Islet of Langerhans (tissue), 1 donor: ENCODE results near the gene MED13L.

Experiments used
- FAIRE-seq: peaks from one replicate; lab custom pipeline; 2011; peaks lifted over from hg19 to GRCh38; lab: Jason Lieb, UNC

Gene MED13L

GRCh38 chr12:116128779-116129178 is 148.7 kb downstream of the MED13L start:
- no peak for FAIRE-seq

DNA sequence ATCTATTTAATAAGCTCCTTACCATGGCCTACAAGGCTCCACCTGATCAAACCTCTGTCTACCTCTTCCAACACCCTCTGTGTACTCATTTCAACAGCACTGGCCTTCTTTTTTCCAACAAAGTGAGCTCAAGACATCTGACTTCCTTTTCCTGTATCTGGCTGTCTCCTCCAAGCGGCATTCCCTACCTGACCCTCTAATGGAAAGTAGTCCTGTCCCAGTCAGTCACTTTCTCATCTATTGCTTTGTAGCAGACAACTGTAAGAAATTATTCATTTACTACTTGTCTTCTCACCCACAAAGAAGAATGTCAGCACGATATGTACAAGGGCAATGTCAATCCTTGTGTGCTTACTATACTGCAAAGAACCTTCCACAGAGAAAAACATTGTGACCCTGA is 149.6 kb downstream of the MED13L start:
- FAIRE-seq: no peak

GRCh38 chr12:116126610-116127009 is 150.9 kb downstream of the MED13L start:
- no peak for FAIRE-seq

DNA sequence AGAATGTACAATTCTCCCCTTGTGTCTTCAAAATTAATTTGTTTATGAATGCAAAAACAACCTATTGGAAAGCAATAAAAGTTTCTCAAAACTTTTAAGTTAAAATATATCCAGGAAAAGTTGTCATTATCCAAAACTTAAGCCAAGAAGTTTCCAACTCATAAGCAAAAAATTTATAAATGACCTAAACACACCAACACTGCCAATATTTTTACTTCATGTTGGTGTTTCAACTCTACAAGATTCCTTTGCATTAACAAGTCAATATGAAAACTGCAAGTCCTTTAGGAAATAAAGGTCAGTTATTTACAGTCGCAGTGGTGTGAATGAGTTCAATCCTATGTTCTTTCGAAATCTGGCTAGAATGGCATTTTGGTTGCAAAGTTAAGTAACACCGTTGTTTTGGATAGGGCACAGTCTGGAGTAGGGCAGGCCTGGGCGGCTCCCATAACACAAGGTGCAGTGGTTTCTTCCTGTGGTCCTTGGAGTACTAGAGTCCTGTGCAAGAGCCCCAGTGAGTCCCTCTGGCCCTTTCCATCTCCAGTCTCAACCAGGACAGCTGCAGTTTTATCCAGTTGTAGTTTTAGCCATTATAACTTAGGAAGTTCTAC is 151.4 kb downstream of the MED13L start:
- no peak for FAIRE-seq

DNA sequence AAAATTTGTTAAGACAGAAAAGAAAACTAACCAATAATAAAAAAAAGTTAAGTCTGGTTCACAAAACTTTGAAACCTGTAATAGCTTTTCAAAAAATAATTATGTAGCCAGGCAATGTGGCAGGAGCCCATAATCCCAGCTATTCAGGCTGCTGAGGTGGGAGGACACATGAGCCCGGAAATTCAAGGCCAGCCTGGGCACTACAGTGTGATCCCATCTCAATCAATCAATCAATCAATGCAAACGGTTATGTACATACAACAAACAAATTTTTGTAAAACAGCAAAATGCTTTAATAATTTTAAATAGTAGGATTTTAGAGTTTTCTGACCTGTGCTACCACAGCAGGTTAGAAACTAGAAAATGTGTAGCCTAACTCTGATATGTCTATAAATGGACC is 152.4 kb downstream of the MED13L start:
- FAIRE-seq: no peak

DNA sequence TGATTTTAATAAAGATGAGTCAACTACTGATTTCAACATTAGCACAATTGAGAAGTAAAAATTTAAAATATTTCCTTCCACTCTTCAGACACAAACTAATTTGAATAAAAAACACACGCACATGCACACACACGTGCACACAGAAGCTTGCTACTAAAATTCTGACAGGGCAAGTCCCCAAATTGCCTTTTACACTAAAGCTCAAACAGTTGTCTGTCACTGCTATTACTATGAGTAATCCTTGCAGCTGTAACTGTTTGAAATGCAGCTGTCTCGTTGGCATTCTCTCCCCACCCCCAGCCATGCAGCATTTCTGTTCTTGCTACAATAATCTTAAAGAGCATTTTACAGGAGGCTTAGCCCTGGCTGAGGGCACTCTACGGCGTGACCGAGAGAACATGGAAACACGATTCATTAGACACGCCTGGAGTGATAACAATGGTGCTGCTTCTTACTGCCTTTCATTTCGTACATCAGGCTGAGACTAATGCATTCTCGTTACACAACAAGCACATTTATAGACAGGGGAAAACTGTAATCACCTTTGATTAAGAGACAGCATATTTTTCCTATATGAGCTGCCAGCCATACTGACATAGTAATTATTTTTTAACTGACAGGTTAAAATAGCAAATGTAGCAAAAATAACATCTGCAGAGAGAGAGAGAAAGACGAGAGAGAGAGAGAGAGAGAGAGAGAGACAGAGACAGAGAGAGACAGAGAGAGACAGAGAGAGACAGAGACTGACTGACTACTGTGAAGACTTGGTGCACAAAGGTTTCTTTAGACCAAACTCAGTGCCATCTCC is 153.8 kb downstream of the MED13L start:
- FAIRE-seq: peak; percentile 89

- FAIRE-seq: no peak
Measured at GRCh38 chr12:116122628-116123027, 154.9 kb downstream of the MED13L start.

GRCh38 chr12:116121453-116121871 is 156.0 kb downstream of the MED13L start:
- FAIRE-seq: peak; percentile 61

GRCh38 chr12:116116650-116117424 is 160.7 kb downstream of the MED13L start:
- FAIRE-seq: no peak

DNA sequence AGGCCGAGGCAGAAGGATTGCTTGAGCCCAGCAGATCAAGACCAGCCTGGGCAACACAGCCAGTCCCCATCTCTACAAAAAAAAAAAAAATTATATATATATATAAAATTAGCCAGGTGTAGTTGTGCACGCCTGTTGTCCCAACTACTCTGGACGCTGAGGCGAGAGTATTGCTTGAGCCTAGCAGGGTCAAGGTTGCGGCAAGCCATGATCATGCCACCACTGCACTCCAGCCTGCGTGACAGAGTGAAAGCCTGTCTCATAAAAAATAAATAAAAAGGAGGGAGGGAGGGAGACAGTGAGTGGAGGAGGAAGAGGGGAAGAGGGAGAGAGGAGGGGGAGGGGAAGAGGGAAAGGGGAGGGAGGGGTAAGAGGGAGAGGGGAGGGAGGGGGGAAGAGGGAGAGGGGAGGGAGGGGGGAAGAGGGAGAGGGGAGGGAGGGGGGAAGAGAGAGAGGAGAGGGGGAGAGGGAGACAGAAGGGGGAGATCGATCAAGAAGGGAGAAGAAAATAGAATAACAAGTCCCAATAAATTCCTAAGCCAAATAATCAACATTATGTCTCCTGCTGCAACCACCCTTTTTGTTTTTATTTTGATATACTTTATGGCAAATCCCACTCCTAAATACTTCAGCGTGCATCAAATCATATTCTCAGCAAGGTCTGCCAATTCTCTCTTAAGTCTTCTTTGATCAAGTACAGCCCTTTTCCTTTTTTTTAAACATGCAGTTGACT is 163.9 kb downstream of the MED13L start:
- no peak for FAIRE-seq

GRCh38 chr12:116106870-116107269 is 170.6 kb downstream of the MED13L start:
- no peak for FAIRE-seq

- no peak for FAIRE-seq
Measured at GRCh38 chr12:116104167-116104767, 173.2 kb downstream of the MED13L start.

DNA sequence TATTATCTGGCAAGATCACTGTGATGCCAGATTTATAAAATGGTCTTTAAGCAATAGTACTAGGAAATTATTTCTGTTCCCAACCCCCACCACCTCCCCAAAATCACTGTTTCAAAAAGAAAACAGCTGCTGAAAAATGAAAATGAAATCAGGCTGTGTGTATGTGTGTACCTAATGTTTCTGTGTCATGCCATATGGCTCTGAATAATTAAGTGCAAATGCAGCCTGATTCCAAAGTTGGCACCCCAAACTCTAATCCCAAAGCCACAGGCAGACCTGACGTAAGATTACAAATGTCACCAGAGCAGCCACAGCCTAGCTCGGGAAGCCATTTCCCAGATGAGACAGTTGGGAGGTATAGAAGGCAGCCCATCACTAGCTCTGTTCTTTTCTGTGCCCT is 175.5 kb downstream of the MED13L start:
- no peak for FAIRE-seq

- FAIRE-seq: no peak
Measured at GRCh38 chr12:116099652-116100432, 177.7 kb downstream of the MED13L start.

GRCh38 chr12:116096874-116097273 is 180.6 kb downstream of the MED13L start:
- no peak for FAIRE-seq

DNA sequence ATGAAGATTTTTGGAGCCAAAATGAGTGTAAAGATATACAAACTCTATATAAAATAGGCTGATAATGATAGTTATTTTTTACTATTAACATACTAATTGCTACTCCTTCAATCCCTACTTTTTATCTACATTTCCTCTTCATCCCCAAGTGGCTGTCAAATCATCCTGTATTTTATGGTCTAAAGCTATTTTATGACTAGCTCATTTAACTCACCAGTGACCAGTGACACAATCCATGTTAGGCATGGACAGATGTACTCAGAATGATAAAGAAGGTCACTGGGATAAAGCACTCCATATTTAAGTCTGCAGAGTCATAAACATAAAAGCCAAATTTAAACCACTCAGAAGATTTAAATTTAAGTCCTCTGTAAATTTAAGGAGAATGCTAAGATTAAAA is 183.0 kb downstream of the MED13L start:
- FAIRE-seq: no peak

- FAIRE-seq: peak; percentile 9
Measured at GRCh38 chr12:116093915-116094314, 183.6 kb downstream of the MED13L start.

GRCh38 chr12:116092776-116093175 is 184.7 kb downstream of the MED13L start:
- no peak for FAIRE-seq

- no peak for FAIRE-seq
Measured at GRCh38 chr12:116092162-116092561, 185.3 kb downstream of the MED13L start.

- no peak for FAIRE-seq
Measured at GRCh38 chr12:116091579-116091978, 185.9 kb downstream of the MED13L start.

DNA sequence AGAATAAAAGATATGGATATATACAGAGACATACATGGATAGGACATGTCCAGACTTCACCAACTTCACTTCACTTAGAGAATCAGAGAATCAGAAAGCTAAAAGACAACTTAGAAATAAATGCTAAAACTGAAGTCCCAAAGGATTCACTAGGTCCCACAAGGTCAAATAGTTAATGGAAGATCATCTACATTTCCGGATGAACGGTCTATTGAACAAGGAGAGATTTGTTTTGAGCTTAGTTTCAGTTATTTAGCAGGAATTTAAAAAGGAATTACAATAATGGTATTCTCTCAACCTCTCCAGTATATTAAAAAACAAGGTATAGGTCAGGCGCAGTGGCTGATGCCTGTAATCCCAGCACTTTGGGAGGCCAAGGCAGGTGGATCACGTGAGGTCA is 187.0 kb downstream of the MED13L start:
- no peak for FAIRE-seq
